Fibroblast of skin of abdomen (primary cell): ENCODE data around the gene TBXA2R.

Source experiments
- DNase-seq: peaks from one replicate; pipeline ENCODE4 v3.0.0-alpha.2; 2013

Gene TBXA2R

DNA sequence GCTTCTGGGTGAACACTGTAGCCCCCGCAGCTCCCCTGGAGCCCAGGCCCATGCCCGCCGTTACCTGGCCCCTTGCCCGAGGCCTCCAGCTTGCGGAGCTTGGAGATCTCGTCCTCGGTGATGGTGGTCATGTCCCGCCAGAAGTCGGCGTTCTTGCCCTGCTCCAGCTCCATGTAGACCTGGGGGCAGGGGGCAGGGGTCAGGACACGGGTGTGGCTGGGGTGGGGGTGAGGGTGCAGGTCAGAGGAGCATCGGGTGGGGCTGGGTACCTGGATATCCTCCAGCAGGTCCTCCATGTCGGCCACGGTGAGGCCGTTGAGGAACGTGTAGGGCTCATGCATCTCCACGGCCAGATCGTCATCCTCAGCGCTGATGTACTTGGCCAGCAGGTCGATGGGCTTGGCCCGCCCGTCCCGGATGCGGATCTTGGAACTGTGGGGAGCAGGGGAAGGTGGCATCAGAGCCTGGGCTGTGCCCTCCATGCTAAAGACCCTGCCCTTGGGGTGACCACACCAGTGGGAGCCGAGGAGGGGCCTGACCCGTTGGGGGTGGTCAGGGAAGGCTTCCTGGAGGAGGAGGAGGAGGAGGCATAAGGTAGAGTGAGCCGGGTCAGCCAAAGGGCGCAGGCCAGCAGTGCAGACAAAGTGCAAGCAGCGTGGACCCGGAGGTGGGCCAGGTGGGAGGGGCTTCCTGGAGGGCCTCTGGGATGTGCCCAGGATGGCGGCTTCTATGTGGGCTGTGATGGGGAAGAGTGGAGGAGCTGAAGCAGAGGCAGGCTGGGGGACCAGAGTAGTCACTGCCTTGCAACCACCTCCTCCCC, 12.3 kb upstream of the TBXA2R start:
- no peak for DNase-seq

DNA sequence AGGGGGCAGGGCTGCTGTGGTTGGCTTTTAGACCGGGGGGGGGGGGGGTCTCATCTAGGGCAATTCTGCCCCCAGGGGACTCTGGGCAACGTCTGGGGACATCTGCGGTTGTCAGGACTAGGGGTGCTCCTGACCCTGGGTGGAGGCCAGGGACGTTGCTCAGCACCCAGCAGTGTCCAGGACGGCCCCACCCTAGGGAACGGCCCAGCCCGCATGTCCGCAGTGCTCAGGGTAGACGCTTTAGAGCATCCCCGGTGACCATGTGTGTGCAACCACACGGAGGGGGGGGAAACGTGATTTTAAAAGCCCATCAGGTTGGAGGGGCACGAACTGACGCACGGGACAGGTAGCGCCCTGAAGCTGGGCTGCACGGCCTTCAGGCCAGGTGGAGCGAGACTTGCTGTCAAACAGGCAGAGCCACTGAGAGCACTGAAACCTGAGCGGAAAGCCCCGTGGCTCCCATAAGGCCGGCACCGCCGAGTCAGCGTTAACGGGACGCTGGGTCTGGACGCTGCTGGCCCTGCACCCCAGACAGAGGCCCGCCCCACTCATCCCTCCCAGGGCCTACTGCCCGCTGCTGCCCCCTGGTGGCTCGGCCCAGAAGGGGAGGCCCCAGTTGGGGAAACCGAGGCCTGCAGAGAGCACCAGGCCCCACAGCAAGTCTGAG, 11.6 kb upstream of the TBXA2R start:
- peak; percentile 39 for DNase-seq

DNA sequence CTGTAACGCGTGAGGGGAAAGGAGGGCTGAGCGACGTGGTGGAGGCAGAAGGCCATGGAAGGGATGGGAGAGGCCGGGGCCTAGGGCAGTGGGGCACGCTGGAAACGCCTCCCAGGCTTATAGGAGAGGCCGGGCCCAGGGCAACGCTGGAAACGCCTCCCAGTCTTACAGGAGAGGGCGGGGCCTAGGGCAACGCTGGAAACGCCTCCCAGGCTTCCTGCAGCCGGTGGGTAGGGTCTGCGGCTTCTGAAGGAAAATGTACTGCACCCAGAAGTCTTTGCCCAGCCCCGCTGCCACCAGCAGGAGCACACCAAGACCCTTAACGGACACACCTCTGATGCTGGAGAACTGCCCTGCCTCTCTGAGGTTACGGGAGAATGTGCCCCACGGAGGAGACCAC, 10.8 kb upstream of the TBXA2R start:
- no peak for DNase-seq

DNA sequence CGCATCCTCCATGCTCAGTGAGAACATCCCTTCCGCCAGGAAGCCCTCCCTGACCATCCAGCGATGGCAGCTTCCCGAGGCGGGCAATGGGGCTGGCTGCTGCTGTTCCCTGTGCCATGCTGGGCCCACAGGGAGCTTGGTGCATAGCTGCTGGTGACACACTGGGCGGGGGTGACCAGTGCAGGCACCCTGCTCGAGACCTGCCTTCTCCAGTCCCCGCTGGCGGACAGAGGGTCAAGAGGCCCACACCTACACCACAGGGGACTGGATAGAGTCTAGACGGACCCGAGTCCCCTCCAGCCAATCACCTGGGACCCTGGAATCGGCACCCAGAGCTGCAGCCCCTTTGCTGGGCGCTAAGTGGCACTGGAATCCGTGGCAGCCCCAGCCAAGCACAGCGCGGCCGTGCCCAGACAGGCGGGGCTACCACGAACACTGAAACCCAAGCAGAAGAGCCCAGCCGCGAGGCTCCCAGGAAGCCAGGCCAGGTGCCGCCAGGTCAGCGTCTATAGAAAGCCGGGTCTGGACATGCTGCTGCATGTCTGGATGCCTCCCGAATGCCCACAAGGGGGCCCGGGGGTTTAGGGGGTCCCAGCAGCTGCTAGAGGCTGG, 9.0 kb upstream of the TBXA2R start:
- no peak for DNase-seq

DNA sequence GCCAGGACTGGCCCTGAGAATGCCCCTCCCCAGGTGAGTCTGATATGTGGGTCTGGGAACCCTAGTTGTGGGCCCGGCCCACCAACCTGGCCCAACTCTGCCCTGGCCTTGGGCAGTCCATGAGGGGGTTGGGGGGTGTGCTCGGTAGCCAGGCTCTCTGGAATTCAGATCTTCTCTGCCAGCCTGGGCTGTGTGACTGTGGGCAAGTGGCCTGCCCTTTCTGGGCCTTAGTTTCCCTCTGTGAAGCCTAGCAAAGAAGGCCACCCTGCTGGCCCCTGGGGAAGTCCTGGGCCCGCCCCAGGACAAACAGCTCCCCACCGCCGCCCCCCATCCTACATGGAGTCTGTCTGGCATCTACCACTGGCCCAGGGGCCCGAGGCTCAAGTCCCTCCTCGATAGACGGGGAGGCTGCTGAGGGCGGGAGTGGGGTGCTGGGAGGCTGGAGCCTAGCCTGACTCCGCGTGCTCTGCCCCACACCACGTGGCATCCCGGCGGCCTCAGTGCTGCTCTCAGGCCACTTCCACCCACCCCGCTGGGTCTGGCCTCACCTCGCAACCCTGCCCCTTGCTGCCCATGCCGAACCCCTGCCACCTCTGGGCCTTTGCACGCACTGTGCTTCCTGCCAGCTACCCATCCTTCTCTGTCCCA, 8.3 kb upstream of the TBXA2R start:
- no peak for DNase-seq

DNA sequence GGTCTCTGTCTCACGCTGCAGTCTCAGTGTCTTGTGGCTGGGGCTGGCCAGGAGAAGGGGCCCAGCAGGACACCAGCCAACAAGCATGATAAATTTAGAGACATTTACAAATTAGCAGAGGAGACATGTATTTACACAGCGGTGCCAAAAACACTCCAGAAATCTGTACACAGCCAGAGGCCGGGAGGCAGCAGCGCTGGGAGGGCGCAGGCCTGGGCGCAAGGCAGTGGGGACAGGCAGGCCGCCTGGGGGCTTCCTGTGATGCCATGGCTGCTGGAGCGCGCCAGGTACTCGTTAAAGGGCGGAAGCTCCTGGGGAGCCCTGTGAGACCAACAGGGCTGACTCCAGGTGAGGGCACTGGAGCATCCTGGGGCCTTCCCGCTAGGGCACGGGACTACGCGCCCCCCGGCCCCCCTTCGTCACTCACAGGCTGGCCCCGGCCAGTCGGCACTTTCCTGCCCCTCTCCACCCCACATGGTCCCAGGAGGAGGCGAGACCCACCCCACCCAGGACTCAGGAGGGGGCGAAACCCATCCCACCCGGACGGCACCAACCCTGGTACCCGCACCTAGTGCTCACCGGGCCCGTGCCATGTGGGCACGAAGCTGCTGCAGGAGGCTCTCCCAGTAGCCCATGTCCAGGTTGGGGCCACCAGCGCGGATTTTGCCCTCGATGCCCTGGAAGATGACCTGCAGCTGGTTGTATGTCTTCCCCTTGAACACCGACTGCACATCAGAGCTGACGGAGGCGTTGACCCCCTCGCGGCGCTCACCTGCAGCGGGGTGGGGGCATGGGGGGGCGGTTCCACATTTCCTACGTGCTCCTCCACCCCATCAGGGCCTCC, 7.4 kb upstream of the TBXA2R start:
- no peak for DNase-seq

DNA sequence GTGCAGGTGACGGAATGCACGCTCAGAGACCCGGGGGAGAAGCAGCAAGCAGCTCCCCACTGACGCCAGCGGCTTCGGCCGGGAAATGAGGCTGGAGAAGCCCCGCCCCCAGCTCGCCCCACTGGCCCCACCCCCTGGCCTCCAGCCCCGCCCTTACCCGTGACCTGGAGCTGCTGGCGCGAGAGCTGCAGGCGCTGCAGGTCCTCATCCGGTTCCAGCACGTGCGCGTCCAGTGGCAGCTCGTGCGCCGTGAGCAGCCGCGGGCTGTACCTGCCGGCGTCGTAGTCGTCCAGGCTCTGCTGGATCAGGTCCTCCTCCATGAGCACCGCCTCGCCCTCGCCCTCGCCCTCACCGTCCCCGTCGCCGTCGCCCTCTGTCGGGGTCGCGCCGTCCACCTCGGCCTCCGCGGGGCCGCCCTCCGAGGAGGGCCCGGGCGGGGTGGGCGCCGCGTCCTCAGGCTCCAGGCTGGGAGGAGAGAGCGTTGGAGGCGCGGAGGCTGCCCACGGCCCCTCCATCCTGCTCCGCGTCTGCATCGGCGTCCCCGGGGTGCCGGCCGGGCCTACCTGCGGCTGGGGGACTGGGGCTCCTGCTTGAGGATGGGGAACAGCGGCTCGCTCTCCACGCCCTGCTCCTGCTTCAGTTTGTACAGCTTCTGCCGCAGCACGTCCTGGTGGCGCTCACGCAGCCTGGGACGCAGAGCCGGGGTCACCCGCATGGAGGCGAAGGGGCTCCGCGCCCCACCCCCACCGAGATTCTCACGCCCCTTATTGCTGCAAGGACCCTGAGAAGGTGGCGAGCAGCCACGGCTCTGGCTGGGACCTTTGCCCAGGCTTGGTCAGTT, 6.4 kb upstream of the TBXA2R start:
- no peak for DNase-seq

DNA sequence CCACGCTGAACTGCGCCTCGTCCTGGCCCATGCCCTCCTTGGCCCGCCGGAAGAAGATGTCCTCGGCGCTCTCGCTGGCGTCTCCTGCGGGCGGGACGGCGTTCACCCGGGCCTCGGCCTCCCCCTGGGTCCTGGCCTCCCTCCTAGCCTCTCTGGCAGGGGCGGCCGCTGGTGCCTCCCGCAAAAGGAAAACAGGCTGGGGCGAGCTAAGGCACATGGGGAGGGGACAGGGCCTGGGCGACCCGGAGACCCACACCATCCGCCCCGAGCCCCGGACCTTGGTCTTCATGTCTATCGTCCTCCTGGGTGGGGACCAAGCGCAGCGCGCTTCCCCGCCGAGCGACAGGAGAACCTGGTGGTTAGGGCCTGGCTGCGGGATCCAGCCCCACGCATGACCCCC, 5.7 kb upstream of the TBXA2R start:
- DNase-seq, result no peak

DNA sequence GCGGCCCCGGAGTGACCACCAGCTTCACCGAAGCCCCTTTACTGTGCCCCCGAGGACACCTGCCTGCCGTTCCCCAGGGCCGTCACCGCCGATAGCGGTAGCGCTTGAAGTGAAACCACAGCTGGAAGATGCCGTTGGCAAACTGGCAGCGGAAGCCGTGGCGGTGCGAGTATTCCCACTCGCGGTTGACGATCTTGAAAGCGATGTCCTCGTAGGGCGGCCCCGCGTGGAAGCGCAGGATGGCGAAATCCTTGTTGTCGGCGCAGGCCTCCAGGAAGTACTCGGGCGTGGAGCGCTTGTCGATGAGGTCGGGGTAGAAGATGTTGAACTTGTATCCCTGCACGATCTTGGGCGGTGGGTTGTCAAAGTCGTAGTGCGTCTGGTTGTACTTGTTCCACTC, 5.2 kb upstream of the TBXA2R start:
- DNase-seq, result no peak

DNA sequence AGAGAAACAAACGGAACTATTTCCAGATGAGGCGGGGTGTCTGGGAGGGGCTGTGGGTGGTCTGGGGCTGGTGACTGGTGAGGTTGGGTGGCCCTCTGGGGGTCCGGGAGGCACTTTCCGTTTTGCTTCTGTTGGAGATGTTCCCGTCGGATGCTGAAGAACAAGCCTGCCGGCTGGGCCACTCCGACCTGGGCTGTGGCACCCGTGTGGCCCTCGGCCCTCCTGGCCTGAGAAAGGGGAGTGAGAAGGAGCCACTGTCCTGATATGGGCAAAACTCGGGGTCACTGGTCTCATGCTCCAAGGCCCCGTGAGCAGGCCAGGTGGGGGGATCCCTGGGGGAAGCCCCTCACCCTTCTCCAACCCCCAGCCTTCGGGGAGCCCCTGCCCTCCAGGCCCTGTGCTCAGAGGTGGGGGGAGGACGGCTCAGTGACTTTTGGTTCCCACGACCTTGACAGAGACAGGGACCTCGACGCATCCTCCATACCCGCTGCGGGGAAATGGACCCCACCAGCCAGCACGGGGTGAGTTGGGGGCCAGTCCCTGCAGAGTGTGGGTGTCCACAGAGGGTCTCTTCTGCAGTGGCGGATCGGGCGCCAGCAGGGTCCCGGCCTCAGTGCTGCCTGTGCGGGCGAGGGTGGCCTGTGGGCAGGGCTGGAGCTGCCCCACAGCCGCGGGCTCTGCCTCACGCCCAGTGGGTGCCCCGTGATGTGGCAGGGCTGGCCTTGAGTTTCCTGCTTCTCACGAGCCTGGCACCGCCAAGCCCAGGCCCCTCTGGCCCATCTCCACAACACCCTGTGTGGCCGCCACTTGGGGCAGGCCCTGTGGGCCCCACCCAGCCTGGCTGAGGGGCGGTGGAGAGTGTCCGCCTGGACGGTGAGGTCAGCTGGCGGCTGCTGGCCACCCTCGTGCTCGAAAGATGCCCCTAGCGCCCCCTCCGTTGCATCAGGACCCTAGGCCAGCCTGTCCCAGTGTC, 4.4 kb upstream of the TBXA2R start:
- DNase-seq, result no peak

DNA sequence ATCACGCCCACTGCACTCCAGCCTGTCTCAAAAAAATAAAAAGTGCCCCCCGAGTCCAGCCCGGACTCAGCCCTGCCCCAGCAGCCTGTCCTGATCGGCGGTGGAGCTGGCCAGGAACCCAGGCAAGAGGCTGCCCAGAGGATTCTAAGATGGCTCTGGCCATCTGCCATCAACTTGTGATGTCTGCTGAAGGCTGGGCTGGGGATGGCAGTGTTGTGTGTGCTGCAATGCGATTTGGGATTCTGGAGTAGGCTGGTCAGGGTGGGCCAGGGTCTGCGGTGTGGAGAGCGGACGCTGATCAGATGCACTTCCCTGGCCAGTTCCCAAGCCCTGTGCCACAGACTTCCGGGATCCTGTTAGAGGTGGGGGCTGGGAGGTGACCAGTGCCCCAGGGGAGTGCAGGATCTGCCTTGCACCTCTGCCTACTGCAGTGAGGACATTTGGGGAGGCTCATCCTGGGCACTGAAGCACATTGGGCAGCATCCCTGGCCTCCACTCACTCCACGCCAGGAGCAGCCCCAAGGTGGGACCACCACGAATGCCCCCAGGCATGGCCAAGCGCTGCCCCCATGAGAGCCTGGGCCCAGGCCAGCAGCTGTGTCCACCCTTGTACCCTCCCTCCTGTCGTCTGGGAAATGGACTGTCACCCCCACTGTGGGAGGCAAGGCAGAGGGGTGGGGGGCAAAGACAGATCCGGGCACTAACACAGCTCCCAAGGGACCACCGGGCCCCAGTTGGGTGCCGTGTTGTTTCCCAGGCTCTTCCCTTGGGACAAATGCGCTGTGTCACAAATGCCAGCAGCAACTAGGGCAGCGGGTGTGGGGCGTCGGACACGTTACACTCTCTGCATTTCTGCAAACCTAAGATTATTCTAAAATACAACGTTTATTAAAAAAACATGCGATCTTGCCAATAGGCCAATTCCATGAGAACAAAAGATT, 3.4 kb upstream of the TBXA2R start:
- no peak for DNase-seq

DNA sequence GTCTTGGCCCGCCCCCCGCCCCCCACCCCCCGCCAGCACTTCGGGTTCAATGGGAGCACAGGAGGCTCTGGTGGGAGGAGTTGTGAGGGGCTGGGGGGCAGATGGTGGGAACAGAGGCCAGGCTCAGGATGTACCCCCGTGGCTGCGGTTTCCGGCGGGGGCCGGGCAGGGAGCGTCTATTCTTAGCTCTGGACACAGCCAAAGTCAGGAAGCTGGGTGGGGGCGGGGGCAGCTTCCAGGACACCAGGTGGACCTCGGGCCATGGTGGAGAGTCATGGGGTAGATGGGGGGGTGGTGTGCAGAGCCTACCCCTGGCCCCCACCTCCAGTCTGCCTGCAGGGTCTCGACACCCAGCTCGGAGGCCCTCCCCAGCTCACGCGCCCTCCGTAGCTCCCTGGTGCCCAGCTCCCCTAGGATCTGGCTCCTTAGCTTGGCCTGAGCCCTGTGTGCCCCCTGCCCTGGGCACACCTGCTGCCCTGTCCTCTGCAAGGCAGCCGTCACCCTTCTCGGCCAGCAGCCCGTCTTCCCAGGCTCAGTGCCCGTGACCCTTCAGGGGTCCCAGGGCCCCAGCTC, 2.2 kb upstream of the TBXA2R start:
- DNase-seq, result no peak

DNA sequence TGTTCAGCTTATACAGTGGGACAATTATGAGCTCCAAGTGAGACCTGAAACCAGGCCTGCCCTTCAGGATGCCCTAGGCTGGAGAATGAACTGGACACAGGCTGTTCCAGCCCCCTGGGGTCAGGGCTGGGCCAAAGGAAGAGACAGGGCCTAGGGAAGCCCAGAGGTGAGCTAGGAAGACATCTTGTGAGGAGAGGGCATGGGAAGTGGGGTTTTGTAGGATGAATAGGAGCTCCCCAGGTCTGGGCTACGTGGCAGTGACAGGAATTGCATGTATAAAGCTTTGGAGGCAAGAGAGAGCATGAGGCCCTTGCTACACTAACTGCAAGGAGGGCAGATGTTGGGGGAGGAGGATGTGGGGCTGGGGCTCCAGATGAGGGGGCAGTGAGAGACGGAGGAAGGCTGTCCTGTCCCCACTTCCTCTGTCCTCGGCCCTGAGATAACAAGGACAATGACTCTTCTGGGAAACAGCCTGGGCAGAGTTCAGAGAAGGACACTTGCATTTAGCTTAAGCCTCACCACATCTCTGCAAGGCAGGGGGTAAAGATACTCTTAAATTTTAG, 1.5 kb upstream of the TBXA2R start:
- DNase-seq, result no peak

DNA sequence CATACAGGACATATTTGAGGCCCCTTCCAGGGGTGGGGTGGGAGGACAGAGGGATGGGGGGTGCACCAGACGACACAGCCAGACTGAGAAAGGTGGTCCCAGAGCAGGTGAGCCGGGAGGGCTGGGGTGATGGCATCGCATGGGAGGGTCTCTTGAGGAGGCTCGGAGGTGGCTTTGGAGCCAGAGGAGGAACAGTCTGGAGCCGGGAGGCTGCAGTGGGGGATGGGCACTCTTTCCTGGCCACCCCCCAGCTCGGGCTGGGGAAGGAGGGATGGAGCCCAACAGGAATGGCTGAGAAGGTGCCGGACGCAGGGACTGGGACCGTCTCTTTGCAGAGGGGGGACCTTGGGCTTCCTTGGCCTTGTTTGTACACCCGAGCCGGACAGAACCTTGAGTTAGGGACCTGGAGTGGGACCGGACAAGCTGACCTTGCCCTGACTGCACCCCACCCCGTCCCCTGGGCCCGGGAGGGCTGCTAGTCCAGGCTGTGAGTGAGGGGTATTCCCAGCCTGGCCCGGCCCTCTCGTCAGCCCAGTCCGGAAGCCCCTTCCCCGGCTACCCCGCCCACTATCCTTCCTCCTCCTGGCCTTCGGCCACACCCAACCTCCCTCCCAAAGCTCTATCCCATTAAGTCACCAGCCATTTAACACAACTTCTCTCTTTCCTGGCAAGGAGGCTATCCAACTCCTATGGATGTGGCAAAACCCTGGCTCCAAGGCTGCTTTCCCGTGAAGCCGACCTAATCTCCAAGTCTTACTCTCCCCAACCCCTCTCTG, 816 bp upstream of the TBXA2R start:
- peak; percentile 35 for DNase-seq

DNA sequence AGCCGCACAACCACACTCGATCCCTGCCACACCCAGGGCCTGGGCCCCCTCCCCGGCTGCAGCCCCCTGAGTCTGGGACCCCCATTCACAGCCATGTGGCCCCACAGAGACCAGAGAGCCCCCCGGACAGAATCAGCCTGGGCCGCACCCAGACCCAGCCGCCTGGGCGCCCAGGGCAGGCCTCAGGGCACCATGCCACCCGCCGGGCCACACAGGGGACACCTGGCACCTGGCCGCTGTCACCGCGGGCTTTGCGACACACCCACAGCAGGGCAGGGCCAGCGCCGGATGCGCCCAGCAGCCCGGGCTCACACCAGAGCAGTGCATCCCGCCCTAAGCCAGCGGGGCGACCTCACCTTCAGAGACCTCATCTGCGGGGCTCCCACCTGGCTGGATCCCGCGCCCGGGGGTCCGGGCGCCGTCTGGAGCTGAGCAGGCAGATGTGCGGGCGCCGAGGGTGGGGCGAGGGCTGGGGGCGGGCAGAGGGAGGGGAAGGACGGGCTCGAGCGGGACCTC, 443 bp downstream of the TBXA2R start:
- no peak for DNase-seq

DNA sequence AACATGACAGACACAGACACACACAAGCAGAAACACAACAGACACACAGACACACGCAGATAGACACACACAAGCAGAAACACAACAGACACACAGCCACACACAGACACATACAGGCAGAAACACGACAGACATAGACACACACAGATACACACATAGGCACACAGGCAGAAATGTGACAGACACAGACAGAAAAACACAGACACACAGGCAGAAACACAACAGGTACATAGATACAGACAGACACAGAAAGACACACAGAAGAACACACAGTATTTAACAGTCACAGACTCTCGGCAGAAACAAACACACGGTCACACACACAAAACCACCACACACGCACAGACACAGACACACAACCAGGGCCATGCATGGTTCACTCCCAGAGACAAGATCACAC, 905 bp downstream of the TBXA2R start:
- DNase-seq, result no peak

DNA sequence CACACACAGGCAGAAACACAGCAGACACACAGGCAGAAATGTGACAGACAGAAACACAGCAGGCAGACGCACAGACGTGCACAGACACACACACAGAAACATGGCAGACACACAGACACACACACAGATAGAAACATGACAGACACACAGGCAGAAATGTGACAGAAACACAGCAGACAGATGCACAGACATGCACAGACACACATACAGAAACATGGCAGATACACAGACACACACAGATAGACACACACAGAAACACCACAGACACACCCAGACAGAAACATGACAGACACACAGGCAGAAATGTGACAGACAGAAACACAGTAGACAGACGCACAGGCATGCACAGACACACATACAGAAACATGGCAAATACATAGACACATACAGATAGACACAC, 1.3 kb downstream of the TBXA2R start:
- DNase-seq, result no peak
